ENCODE results near the gene RAD21L1. TPM values are rescaled to one million over a fixed set of nuclear protein-coding genes. Genes with fewer than 3 reads are reported as not detected.

RAD21L1 gene
- polyA plus RNA-seq, 1 donor from 2014 or later = not detected

Other genes with a start within 250 kb of the RAD21L1 start
- 0.19 and 0.26 TPM in 2 replicates for gene RSPO4, start 223.7 kb upstream of the RAD21L1 start, polyA plus RNA-seq
- 82.7 and 236 TPM in 2 replicates for gene PSMF1, start 107.4 kb upstream of the RAD21L1 start, polyA plus RNA-seq
- gene TMEM74B, start 41.1 kb upstream of the RAD21L1 start, polyA plus RNA-seq = 155 and 164 TPM in 2 replicates
- 0.62 and 0.84 TPM in 2 replicates for gene C20orf202, start 22.6 kb upstream of the RAD21L1 start, polyA plus RNA-seq
- 25.6 and 29.4 TPM in 2 replicates for gene SNPH, start 40.2 kb downstream of the RAD21L1 start, polyA plus RNA-seq
- gene SDCBP2, start 103.1 kb downstream of the RAD21L1 start, polyA plus RNA-seq = 3.1 and 5.2 TPM in 2 replicates
- 150 and 156 TPM in 2 replicates for gene FKBP1A, start 167.0 kb downstream of the RAD21L1 start, polyA plus RNA-seq
- 48.7 and 58.0 TPM in 2 replicates for gene NSFL1C, start 240.8 kb downstream of the RAD21L1 start, polyA plus RNA-seq

All from neural cell (in vitro differentiated cells).